ENCODE results near the gene CPSF4L. TPM values are rescaled to one million over a fixed set of nuclear protein-coding genes. Genes with fewer than 3 reads are reported as not detected.

CPSF4L gene
- total RNA-seq, 1 donor: not detected

DNA sequence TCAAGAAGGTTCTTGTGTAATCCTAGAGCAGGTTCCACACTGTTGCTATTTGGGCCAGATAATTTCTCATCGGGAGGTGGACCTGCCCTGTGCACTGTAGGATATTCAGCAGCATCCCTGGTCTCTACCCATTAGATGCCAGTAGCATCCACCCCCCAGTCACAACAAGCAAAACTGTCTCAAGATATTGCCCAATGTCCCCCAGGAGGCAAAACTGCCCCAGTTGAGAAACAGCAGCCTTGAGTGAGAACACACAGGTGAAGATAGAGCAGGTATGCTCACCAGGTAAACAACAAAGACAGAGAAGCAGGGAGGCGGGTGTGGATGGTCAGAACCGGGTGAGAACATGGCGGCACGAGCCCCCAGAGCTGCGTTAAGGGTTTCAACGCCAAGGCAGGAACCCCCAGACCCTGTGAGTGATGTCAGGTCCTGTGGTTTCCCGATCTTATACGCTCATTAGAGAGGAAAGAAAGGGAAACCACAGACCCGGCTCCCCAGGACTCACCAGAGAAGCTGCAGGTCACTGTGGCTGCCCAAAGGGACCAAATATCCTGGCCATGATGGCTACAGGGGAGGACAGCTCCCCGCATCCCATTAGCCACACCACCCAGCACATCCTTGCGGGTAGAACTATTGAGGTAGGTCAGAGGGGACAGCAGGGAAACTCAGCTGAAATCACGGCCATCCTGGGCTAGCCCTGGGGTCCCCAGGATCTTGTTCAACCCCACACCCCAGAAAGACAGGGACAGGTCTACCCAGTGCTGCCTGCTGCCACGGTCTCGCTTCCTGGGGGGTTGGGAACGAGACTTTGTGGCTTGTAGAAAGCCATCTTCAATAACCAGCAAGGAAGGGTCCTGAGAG is 28.9 kb upstream of the CPSF4L start:
- peak in 1 of 3 donors; percentile 48 for DNase-seq (ENCODE audit: low read depth in 2 of 3, low spot score in 2 of 3)

DNA sequence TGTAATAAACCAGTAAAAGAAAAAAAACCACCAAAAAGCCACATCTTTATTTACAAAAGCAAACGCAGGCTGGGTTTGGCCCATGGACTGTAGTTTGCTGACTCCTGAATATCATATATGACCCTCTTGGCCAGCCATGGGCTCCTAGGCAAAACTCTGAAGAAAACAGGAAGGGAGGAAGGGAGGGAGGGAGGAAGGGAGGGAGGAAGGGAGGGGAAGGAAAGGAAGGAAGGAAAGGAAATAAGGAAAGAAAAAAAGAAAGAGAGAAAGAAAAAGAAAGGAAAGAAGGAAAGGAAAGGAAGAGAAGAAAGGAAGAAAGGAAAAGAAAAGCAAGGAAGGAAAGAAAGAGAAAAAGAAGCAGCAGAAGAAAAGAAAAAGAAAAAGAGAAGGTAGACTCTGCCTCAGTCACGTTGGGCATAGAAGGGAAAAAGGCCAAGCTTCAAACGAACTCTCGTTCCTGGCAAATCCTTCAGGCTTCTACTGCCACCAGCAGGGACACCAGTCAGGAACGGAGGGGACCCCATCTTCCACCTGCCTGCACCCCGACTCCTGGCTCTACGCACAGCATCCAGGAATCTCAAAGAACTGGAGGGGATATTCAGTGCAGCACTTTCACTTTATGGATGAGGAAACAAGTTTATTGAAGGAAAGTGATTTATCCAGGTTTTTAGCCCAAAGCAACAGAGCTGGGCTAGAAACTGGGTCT is 28.0 kb upstream of the CPSF4L start:
- no peak for DNase-seq (ENCODE audit: low read depth in 2 of 3, low spot score in 2 of 3)

DNA sequence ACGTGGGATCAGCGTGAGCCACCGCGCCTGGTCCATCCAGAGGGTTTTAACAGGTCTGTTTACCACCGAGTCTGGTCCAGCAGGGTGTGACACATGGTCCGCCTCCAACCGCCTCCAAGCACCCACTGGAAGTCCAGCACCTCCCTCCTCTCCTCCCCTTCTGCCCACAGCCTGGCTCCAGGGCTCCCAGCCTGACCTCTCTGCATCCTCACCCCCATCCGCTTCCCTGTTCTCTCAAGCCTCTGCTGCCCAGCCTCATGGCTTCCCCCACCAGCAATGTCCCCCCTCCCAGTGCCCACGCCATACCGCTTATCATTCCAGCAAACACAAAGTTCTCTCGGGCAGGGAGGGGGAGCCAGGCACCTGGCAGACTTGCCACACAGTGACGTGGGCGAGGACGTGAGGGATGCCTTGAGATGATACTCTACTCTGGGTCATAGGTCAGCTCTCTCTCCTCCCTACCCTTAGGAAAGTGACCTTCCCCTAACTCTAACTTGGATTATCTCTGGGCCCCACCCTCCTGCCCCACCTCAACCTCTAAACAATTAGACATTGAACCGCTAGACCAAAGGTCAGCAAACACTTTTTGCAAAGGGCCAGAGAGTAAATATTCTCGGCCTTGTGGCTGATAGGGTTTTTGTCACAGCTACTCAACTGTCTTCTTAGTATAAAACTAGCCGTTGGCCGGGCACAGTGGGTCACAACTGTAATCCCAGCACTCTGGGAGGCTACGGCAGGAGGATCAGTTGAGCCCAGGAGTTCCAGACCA is 27.0 kb upstream of the CPSF4L start:
- no peak for DNase-seq (ENCODE audit: low read depth in 2 of 3, low spot score in 2 of 3)

GRCh38 chr17:73286863-73287296 is 25.2 kb upstream of the CPSF4L start:
- no peak for DNase-seq (ENCODE audit: low read depth in 2 of 3, low spot score in 2 of 3)

GRCh38 chr17:73285916-73286862 is 24.5 kb upstream of the CPSF4L start:
- no peak for DNase-seq (ENCODE audit: low read depth in 2 of 3, low spot score in 2 of 3)

GRCh38 chr17:73285603-73285908 is 23.9 kb upstream of the CPSF4L start:
- no peak for DNase-seq (ENCODE audit: low read depth in 2 of 3, low spot score in 2 of 3)

DNA sequence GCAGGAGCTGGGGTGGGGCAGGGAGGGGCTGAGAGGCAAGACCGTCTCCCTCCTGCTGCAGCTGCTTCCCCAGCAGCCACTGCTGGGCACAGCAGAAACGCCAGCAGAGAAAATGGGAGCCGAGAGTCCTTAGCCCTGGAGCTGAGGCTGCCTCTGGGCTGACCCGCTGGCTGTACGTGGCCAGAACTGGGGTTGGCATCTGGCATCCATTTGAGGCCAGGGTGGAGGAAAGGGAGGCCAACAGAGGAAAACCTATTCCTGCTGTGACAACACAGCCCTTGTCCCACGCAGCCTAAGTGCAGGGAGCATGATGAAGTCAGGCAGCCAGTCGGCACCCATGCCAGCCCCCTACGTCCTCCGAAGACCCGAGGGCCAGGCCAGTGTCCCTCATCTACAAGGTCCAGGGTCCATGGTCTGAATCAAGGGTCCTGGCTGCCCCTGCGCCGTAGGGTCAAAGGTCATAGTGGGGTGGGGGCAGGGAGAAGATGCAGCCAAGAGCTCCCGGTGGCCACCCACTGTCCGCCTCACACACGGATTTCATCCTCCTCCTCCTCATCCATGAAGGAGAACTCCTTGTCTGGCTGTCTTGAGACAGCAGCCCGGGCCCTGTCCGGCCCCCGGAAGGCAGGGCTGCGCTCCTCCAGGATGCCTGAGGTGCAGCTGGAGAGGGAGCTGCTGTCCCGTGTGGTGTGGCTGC is 23.4 kb upstream of the CPSF4L start:
- no peak for DNase-seq (ENCODE audit: low read depth in 2 of 3, low spot score in 2 of 3)

GRCh38 chr17:73284354-73284753 is 22.7 kb upstream of the CPSF4L start:
- no peak for DNase-seq (ENCODE audit: low read depth in 2 of 3, low spot score in 2 of 3)

- no peak for DNase-seq (ENCODE audit: low read depth in 2 of 3, low spot score in 2 of 3)
Measured at GRCh38 chr17:73283841-73284282, 22.2 kb upstream of the CPSF4L start.

DNA sequence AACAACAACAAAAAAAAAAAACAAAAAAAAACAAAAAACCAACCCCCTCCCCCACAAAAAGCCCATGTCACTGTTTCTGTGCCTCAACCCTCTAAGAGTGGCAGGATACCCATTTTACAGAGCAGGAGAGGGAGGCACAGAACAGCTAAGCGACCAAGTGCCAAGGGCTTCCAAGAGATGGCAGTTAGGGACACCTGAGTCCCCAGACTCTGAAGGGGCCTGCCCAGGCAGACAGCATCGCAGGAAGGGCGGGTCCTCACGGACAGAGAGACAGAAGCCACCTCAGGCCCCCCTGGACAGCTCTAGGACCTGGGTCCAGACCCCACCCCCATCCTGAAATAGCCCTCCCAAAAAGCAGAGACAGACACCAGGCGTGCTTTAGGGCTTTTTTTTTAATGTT is 21.6 kb upstream of the CPSF4L start:
- no peak for DNase-seq (ENCODE audit: low read depth in 2 of 3, low spot score in 2 of 3)

DNA sequence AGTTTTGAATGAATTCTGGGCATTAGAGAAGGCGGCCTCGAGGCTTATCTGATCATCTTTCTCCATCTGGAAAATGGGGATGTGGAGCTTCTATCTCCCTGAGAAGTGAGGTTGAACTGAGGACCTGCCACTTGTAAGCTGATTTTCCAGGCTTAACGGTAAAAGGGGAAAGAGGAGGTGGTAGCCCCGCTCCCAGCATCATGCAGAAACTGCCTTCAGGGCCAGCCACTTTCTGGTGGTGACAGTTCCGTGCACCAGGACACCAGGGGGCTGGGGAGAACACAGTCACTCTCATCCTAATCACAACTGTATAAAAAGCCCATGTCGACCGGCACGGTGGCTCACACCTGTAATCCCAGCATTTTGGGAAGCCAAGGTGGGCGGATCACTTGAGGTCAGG is 20.9 kb upstream of the CPSF4L start:
- no peak for DNase-seq (ENCODE audit: low read depth in 2 of 3, low spot score in 2 of 3)

- no peak for DNase-seq (ENCODE audit: low read depth in 2 of 3, low spot score in 2 of 3)
Measured at GRCh38 chr17:73281928-73282327, 20.2 kb upstream of the CPSF4L start.

DNA sequence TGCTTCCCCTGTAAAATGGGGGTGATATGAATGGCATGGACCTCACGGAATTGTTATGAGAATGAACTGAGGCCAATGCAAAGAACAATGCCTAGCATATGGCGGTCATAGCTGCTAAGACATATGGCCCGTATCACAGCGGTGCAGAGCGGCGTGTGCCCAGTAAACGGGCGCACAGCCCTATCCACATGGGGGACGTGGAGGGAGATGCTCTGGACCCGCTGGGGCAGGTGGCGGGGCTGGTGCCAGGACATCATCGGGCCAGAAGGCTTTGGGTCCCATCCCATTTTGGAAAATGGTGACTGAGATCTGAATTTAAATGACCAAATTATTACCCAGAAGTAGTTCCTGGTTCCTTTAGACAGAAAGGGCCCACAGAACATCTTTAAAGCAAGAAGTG is 18.5 kb upstream of the CPSF4L start:
- DNase-seq (ENCODE audit: low read depth in 2 of 3, low spot score in 2 of 3): no peak

GRCh38 chr17:73279704-73280103 is 18.0 kb upstream of the CPSF4L start:
- no peak for DNase-seq (ENCODE audit: low read depth in 2 of 3, low spot score in 2 of 3)

- DNase-seq (ENCODE audit: low read depth in 2 of 3, low spot score in 2 of 3): no peak
Measured at GRCh38 chr17:73278465-73279453, 17.1 kb upstream of the CPSF4L start.

DNA sequence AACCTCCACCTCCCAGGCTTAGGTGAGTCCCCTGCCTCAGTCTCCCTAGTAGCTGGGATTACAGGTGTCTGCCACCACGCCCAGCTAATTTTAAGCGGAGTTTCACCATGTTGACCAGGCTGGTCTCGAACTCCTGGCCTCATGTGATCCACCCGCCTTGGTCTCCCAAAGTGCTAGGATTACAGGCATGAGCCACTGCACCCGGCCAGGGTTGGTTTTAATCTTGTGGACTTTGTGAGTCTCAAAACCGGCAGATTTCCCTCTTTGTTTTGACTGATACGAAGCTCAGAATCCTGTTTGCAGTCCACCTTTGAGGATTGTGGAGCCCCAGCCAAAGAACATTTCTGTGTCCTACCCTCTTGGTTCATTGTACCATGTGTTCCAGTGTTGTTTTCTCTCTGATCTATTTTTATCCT is 16.4 kb upstream of the CPSF4L start:
- DNase-seq (ENCODE audit: low read depth in 2 of 3, low spot score in 2 of 3): no peak

DNA sequence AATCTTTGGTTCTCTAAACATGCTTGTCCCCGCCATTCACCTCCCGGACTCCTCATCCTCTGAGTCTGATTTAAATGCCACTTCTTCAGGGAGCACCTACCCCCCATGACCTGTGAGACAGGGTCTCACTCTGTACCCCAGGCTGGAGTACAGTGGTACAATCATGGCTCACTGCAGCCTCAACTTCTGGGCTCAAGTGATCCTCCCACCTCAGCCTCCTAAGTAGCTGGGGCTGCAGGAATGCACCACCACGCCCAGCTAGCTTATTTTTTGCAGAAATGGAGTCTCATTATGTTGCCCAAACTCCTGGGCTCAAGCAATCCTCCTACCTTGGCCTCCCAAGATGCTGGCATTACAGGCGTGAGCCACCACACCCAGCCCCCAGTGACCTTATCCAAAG is 12.8 kb upstream of the CPSF4L start:
- DNase-seq (ENCODE audit: low read depth in 2 of 3, low spot score in 2 of 3): no peak

- DNase-seq (ENCODE audit: low read depth in 2 of 3, low spot score in 2 of 3): no peak
Measured at GRCh38 chr17:73272906-73273218, 11.2 kb upstream of the CPSF4L start.

DNA sequence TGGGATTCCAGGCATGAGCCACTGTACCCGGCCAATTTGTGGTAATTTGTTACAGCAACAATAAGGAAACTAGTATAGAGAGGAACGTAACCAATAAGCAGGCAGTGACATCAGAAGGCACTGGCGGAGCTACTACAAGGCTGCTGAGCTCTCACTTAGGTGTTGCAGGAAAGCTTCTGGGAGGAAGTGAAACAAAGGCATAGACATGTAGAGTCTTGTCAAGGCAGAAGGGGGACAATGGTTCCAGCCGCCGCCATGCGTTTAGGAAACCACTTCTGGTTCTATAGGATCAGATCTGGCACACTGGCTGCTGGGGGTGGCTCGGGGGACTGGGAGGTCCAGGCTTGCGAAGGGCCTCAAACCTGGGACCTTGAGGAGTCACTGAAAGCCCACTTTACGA is 9.4 kb upstream of the CPSF4L start:
- no peak for DNase-seq (ENCODE audit: low read depth in 2 of 3, low spot score in 2 of 3)
